Small intestine (tissue), 7 donors: ENCODE data around the gene XRCC3. TPM values are rescaled to one million over a fixed set of nuclear protein-coding genes. Genes with fewer than 3 reads are reported as not detected.

Experiments
- DNase-seq, 2 donors: peaks; one replicate each; pipeline versions ENCODE4 v3.0.0 to v3.0.0-alpha.2; 2013
- FAIRE-seq: peaks from 2 replicates; lab custom pipeline; 2012; peaks lifted over from hg19 to GRCh38; lab: Jason Lieb, UNC
- H3K27ac ChIP-seq, 3 donors: one replicate each; pipeline ENCODE4 v1.5.1; 2013; ENCODE audit warnings: low read length in 2 of 3, mild to moderate bottlenecking in 2 of 3, control low read depth in 1 of 3, inconsistent platforms in 1 of 3, low read depth in 1 of 3, moderate library complexity in 1 of 3
- H3K27me3 ChIP-seq, 3 donors: one replicate each; pipeline ENCODE4 v1.6.1; 2013; ENCODE audit warnings: low read length in 3 of 3, inconsistent platforms in 1 of 3; ENCODE audit not compliant: control insufficient read depth in 3 of 3, insufficient read depth in 3 of 3
- H3K36me3 ChIP-seq, 3 donors: one replicate each; pipeline ENCODE4 v1.6.1; 2013; ENCODE audit warnings: low read length in 3 of 3, inconsistent platforms in 1 of 3, low read depth in 1 of 3, mild to moderate bottlenecking in 1 of 3, moderate library complexity in 1 of 3; ENCODE audit not compliant: control insufficient read depth in 3 of 3, insufficient read depth in 2 of 3
- H3K4me1 ChIP-seq, 3 donors: one replicate each; pipeline ENCODE4 v1.6.1; 2013; ENCODE audit warnings: low read length in 2 of 3, inconsistent platforms in 1 of 3, low read depth in 1 of 3, mild to moderate bottlenecking in 1 of 3, moderate library complexity in 1 of 3; ENCODE audit not compliant: control insufficient read depth in 3 of 3, insufficient read depth in 2 of 3
- H3K4me3 ChIP-seq, 3 donors: one replicate each; pipeline ENCODE4 v1.5.1; 2013; ENCODE audit warnings: low read length in 3 of 3, control low read depth in 1 of 3, inconsistent platforms in 1 of 3, low read depth in 1 of 3, mild to moderate bottlenecking in 1 of 3, moderate library complexity in 1 of 3
- H3K9me3 ChIP-seq, 2 donors: one replicate each; pipeline ENCODE4 v1.6.1; 2013; ENCODE audit warnings: low read depth in 1 of 2, low read length in 1 of 2; ENCODE audit not compliant: control insufficient read depth in 2 of 2, insufficient read depth in 1 of 2
- WGBS, 3 donors: extraction: QIAGEN DNeasy Blood & Tissue Kit; methylation state at CpG; one replicate each; pipeline ENCODE4 v1.1.7; 2013; 5-methylcytosine and 5-hydroxymethylcytosine counted together
- polyA plus RNA-seq, 4 donors: library from polyadenylated mRNA; stranded (reverse) in 3 of 4; unstranded in 1 of 4; fragments of 200-250 nt in 3 of 4; fragments of 120-200 nt in 1 of 4; gene quantifications; one replicate each; pipeline versions ENCODE4 v1.2.1 to v1.2.3, GENCODE V29; 2013
- donor health status: healthy with polysubstance abuse.
- donor health status: control.
- donor health status: control.
- donor health status: Bipolar disorder and iron deficiency.
- donor health status: healthy.

Gene XRCC3
- polyA plus RNA-seq, 4 donors, result 2.7 to 14.0 (median 7.3) TPM

- DNase-seq, result no peak
- Histone ChIP-seq H3K4me1 (no peaks in the 10 kb centered on the region), H3K36me3 (peaks cover 32 to 67% (median 46%) of the 10 kb centered on the region in 3 donors), H3K27ac (no peak overlapping the region), H3K9me3 (no peaks in the 10 kb centered on the region), H3K27me3 (no peaks in the 10 kb centered on the region), H3K4me3 (no peak overlapping the region)
- 87 to 91% (median 88%) methylated on average over 16 of the region's 16 CpGs for WGBS, 3 donors
- no peak for FAIRE-seq
These were observed 38.2 kb downstream of the XRCC3 start for GRCh38 chr14:103676881-103677675.

GRCh38 chr14:103675957-103676356 is 39.3 kb downstream of the XRCC3 start:
- FAIRE-seq (no peak), DNase-seq (no peak)
- 94 to 98% (median 97%) methylated on average over 8 of the region's 8 CpGs for WGBS, 3 donors
- no peaks in the 10 kb centered on the region for H3K4me1 ChIP-seq
- H3K4me3 ChIP-seq, result no peak overlapping the region
- H3K36me3 ChIP-seq, result peaks cover 37 to 67% (median 49%) of the 10 kb centered on the region in 3 donors
- no peaks in the 10 kb centered on the region for H3K9me3 ChIP-seq
- no peak overlapping the region for H3K27ac ChIP-seq
- no peaks in the 10 kb centered on the region for H3K27me3 ChIP-seq

GRCh38 chr14:103671911-103672310 is 43.3 kb downstream of the XRCC3 start:
- 96 to 98% (median 96%) methylated on average over 4 of the region's 4 CpGs for WGBS, 3 donors
- no peaks in the 10 kb centered on the region for H3K9me3 ChIP-seq
- DNase-seq (no peak), FAIRE-seq (no peak)
- no peaks in the 10 kb centered on the region for H3K27me3 ChIP-seq
- peaks cover 22 to 63% (median 32%) of the 10 kb centered on the region in 3 donors for H3K36me3 ChIP-seq
- H3K4me3 ChIP-seq, result no peak overlapping the region
- H3K27ac ChIP-seq, result no peak overlapping the region
- H3K4me1 ChIP-seq, result no peaks in the 10 kb centered on the region

- peaks cover 12 to 65% (median 26%) of the 10 kb centered on the region in 3 donors for H3K36me3 ChIP-seq
- H3K27ac ChIP-seq, result no peak overlapping the region
- WGBS, 3 donors, result 90 to 98% (median 97%) methylated on average over 2 of the region's 2 CpGs
- no peak overlapping the region for H3K4me3 ChIP-seq
- no peaks in the 10 kb centered on the region for H3K9me3 ChIP-seq
- no peaks in the 10 kb centered on the region for H3K27me3 ChIP-seq
- H3K4me1 ChIP-seq, result no peaks in the 10 kb centered on the region
- no peak for FAIRE-seq
- no peak for DNase-seq
These were observed 45.9 kb downstream of the XRCC3 start for GRCh38 chr14:103669370-103669769.

- H3K27me3 ChIP-seq, result no peaks in the 10 kb centered on the region
- no peak overlapping the region for H3K27ac ChIP-seq
- FAIRE-seq (no peak), DNase-seq (no peak)
- H3K9me3 ChIP-seq, result no peaks in the 10 kb centered on the region
- WGBS, 3 donors, result 95 to 98% (median 98%) methylated on average over 3 of the region's 3 CpGs
- H3K4me3 ChIP-seq, result no peak overlapping the region
- no peaks in the 10 kb centered on the region for H3K4me1 ChIP-seq
- peaks cover 11 to 71% (median 27%) of the 10 kb centered on the region in 3 donors for H3K36me3 ChIP-seq
These were observed 47.1 kb downstream of the XRCC3 start for GRCh38 chr14:103668117-103668516.

- no peaks in the 10 kb centered on the region for H3K9me3 ChIP-seq
- peaks cover 11 to 72% (median 24%) of the 10 kb centered on the region in 3 donors for H3K36me3 ChIP-seq
- H3K27ac ChIP-seq, result no peak overlapping the region
- H3K4me1 ChIP-seq, result no peaks in the 10 kb centered on the region
- H3K27me3 ChIP-seq, result no peaks in the 10 kb centered on the region
- FAIRE-seq, result no peak
- H3K4me3 ChIP-seq, result no peak overlapping the region
- 79 to 93% (median 83%) methylated on average over 4 of the region's 4 CpGs for WGBS, 3 donors
- no peak for DNase-seq
These were observed 47.6 kb downstream of the XRCC3 start for GRCh38 chr14:103667671-103668070.

GRCh38 chr14:103663506-103663905 is 51.7 kb downstream of the XRCC3 start:
- H3K4me1 ChIP-seq, result no peaks in the 10 kb centered on the region
- H3K9me3 ChIP-seq, result no peaks in the 10 kb centered on the region
- FAIRE-seq, result no peak
- no peak for DNase-seq
- H3K4me3 ChIP-seq, result no peak overlapping the region
- 81 to 85% (median 84%) methylated on average over 13 of the region's 13 CpGs for WGBS, 3 donors
- H3K27ac ChIP-seq, result peak overlapping the region in 1 of 3 donors; percentile 71
- H3K27me3 ChIP-seq, result no peaks in the 10 kb centered on the region
- peaks cover 7 to 81% (median 26%) of the 10 kb centered on the region in 3 donors for H3K36me3 ChIP-seq

GRCh38 chr14:103662591-103662990 is 52.7 kb downstream of the XRCC3 start:
- Histone ChIP-seq H3K36me3 (peaks cover 7 to 83% (median 30%) of the 10 kb centered on the region in 3 donors), H3K4me3 (no peak overlapping the region), H3K4me1 (no peaks in the 10 kb centered on the region), H3K27ac (no peak overlapping the region), H3K27me3 (no peaks in the 10 kb centered on the region), H3K9me3 (no peaks in the 10 kb centered on the region)
- FAIRE-seq (no peak), DNase-seq (no peak)
- WGBS, 3 donors, result 97 to 98% (median 97%) methylated on average over 17 of the region's 17 CpGs
